GM19023 (cell line): ENCODE data around the gene TSPAN1.
A peak's percentile ranks its signal among the peaks of the same experiment; 100 is the strongest.

Experiments
- ATAC-seq: cut with Tn5 transposase; IDR thresholded peaks from one replicate; pipeline ENCODE4 v1.9.1; 2021; ENCODE audit warnings: mild to moderate bottlenecking, moderate library complexity; ENCODE audit not compliant: unreplicated experiment

Gene TSPAN1

DNA sequence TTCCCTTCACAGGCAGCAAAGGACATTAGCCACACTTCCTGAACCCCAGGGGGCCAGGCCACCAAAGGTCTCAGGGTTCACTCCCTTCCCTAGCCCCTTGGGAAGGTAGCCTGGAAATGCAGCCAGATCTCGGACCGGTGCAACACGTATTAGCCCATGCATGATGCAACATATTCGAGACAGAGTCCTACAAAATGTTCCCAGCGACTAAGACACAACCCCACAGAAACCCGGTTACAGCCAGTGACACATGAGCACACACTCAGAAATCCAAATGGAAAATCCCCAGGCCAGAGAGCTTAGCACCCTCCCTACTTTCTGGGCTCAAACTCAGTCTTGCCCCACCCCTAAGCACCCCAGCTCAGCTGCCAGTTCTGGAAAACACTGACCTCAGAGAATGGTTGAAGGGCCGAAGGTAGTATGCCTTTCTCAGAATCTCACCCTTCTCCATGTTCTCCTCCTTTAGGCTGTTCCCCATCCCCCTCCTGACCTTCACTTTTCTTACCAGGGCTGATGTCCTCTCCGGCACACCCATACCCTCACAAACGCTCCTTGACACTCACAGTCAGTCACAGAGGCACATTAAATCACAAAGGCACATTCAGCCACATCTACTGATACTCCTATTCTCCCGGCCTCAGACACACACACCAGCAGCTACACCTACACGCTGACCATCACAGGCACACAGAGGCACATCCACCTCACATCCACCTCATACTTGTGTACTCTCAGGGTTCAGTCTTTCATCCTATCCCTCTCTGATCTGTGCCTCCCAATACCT is at the start of gene TSPAN1:
Gene TSPAN1, plus strand, starts transcription at position 640 of the 784 bp plus-strand sequence. CDS start 6,021 bp downstream, outside the sequence.
- ATAC-seq = no peak

DNA sequence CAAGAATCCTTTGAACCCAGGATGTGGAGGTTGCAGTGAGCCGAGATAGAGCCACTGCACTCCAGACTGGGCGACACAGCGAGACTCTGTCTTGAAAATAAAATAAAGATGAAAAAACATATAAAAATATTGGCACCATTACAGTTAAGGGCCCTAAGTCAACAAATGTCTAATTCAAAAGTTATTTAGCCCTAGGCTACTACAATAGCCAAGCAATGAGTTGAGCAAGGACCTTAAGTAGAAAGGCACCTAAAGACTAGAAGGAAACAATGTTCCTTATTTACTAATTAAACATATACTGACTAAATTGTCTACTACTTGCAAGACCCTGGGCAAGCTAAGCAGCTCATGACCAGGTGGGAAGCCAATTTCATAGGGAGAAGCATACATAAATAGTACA is 46.5 kb upstream of the TSPAN1 start:
- ATAC-seq = no peak

DNA sequence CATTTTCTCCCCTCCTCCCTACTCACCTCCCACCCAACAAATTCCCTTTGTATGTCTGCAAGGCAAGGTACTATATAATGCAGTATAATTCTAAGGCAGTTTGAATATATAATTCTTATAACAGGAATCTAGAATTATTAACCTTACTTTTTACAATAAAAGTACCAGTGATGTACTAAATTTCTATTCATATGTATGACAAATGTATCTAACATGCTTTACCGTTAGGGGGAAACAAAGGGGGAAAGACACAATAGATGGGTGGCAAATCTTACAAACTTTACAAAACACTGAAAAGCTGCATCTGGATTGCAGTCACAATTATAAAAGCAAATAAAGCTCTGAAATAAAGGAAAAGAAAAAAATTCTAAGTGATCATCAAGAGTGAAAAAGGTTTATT is 44.8 kb upstream of the TSPAN1 start:
- ATAC-seq = no peak

DNA sequence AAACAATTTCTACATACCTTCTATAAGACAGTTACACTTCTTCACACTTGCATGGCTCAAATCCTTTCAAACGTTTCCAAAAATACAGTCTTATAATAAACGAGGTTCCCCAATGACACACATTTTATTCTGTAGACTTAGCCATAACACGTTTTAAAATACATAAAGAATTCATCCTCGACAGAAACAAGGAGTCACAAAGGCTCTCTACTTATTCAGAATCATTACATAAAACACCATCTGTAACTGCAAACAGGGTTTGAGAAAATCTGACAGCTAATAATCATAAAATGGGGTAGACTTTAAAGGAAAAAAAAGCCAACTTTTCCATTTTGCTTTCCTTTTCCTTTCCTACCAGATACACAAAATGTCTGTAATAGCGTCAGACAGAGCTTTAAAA is 44.3 kb upstream of the TSPAN1 start:
- ATAC-seq = no peak

DNA sequence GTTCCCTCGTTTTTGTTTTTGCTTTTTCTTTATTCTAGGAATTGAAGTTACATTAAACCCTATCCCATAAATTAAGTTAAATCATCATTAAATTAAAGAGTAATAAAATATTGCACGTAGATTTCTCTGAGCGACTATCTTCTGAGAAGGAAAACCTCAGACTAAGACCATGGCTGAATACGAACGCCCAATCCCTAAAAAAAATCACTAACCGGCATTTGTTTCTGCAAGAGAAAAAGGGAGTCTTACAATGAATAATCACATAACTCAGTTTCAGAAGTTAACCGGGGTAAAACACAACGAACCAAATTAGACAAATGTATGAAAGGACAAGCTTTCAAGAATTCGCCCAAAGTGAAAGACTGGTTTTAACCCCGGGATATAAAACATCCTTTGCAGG is 43.8 kb upstream of the TSPAN1 start:
- ATAC-seq = no peak

- no peak for ATAC-seq
Observed at GRCh38 chr1:46131712-46132528, 43.0 kb upstream of the TSPAN1 start.

DNA sequence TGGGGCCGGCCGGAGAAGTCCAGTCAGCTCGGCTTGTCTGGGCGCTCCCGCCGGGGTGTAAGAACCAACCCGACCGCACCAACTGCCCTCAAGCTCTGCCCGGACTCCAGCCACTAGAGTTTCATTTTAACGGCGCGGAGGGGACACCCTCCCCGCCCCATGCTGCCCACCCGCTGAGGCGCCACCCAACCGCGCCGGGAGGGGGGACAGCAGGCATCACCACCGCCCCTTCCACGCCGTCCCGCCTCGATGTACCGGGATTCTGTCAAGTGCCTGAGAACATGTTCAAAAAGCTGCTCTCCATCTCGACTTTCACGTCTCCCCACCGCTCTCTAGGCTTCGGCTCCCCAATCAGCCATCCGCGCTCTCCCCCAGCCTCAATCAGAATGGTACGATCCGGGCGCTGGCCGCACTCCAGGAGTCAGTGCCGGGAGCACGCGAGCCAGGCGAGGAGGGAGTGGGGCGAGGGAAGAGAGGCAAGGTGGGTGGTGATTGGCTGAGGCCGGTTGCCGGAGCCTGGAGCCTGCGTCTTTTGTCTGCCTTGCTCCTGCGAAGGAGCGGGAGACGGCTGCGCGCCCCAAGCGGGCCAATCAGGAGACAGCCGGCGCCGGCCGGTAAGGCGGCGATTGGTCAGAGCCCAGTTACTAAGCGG is 42.2 kb upstream of the TSPAN1 start, which contains the start of gene PIK3R3:
Gene PIK3R3, minus strand, starts transcription at position 101 of the 652 bp plus-strand sequence. CDS start 677 bp downstream, outside the sequence.
- ATAC-seq = peak; percentile 90

DNA sequence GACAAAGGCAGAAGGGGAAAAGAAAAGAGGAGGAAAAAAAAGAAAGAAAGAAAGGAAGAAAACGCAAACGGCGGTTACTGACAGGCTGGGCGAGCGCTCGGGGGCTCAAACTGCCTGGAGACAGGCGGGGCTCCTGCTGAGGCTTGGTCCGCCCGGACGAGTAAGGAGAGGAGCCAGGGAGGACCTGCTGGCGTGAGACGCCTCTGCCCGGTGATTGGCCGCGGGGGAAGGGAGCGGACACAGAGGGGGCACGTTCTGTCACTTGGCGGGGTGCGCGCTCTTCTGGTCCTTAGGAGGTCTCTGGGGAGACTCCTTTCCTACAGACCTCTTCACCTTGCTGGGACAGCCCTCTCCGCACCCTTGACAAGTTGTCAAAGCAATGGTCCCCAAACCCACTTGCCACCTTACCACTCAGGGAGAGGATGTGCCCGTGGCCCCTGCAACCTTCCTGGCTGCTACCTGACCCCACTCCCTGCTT is 41.7 kb upstream of the TSPAN1 start:
- peak; percentile 52 for ATAC-seq

DNA sequence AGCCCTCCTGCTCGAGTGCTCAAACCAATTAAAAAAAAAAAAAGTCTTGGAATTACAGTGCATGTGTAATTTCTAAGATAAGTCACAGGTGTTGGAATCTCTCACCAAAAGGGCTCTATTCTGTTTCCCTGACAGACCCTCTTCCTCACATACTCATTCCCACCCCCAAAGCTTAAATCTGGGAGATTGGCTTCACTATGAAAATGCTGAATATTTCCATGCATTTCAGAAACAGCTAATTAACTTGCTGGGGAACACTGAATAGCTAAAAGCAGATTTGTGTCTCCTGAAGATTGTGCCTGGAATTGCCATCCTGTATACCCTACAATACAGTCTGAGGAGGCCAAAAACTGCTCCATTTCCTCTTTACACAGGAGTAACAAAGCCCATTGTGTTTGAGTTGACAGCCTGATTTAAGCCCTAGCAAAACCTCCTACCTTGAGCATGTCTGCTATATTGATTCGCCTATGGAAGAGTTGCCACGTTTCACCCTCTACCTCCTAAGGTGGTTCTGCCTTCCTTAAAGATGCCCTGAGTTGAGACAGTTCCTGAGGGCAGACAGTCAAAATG is 41.0 kb upstream of the TSPAN1 start:
- no peak for ATAC-seq

- ATAC-seq = no peak
Observed at GRCh38 chr1:46134660-46135331, 40.1 kb upstream of the TSPAN1 start.

GRCh38 chr1:46136711-46137110 is 38.2 kb upstream of the TSPAN1 start:
- no peak for ATAC-seq

GRCh38 chr1:46137916-46138315 is 37.0 kb upstream of the TSPAN1 start:
- ATAC-seq = no peak

- no peak for ATAC-seq
Observed at GRCh38 chr1:46148318-46148717, 26.6 kb upstream of the TSPAN1 start.

GRCh38 chr1:46150085-46150484 is 24.8 kb upstream of the TSPAN1 start:
- ATAC-seq = no peak

GRCh38 chr1:46152016-46152415 is 22.9 kb upstream of the TSPAN1 start:
- no peak for ATAC-seq

GRCh38 chr1:46153228-46153627 is 21.7 kb upstream of the TSPAN1 start:
- no peak for ATAC-seq

DNA sequence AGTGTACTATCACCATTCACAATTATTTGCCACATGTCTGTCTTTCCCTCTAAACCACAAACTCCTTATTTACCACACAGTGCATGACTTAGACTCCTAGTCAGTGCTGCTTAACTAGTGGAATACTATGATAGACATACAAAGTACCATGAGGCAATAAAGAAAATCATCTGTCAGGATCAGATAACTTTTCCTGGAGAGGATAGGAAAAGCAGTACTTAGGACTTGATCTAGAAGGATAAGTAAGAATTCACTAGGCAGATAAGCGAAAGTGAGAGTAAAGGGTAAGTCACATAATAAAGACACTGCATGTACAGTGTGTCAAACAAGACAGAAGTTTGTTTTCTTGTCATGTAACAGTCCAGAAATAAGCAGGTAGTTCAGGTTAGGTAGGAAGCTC is 21.2 kb upstream of the TSPAN1 start:
- no peak for ATAC-seq

GRCh38 chr1:46157916-46158311 is 17.0 kb upstream of the TSPAN1 start:
- ATAC-seq = peak; percentile 10

DNA sequence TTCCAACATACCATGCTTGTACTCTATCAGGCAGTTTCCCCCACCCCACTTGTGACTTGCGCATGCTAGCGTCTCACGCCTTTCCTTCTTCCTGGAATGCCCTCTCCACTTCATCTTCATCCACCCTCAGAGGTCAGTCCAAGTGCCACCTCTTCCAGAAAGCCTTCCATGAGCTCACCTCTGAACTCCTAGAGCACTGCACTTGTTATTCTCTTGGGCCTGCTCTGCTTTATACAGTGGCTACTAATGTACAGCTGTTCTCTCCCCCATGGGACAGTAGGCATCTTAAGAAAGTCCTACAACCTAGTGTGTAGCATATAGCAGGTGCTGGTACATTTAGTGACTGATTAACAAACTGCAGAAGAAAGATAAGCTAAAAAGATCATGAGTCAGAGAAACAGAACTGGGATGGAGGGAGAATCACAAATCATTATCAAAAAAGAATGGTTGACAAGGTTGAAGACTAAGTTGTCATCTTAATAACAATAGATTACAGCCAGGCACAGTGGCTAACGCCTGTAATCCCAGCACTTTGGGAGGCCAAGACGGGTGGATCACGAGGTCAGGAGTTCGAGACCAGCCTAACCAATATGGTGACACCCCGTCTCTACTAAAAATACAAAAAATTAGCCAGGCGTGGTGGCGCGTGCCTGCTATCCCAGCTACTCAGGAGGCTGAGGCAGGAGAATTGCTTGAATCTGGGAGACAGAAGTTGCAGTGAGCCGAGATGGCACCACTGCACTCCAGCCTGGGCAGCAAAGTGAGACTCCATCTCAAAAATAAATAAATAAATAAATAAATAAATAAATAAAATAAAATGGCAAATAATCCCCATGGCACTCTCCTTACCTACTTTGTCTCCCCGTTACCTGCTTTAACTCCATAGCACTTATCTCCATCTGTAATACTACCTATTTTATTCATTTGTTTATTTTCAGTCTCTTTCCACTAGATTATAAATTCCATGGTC is 16.3 kb upstream of the TSPAN1 start:
- peak; percentile 87 for ATAC-seq
